Right atrium auricular region (tissue), 2 donors: ENCODE measurements around the gene CPED1. TPM values are rescaled to one million over a fixed set of nuclear protein-coding genes. Genes with fewer than 3 reads are reported as not detected.
"Not testable (repeated sequence)": the region's sequence is repeated elsewhere in the genome, so short reads cannot be mapped to it uniquely, and the experiment has no call there.

Experiments used
- DNase-seq: peaks from one replicate; pipeline ENCODE4 v3.0.0-alpha.2; 2019; ENCODE audit warnings: low spot score
- H3K27ac ChIP-seq, 2 donors: fragments of 200-600 bp; sonication (generic); 1 replicate in 1 of 2; 2 replicates in 1 of 2; pipeline ENCODE4 v1.5.1; 2016 to 2019
- H3K27me3 ChIP-seq, 2 donors: fragments of 200-600 bp; sonication (generic); one replicate each; pipeline versions ENCODE4 v1.5.1 to v1.6.0; 2017 to 2019
- H3K36me3 ChIP-seq: fragments of 200-600 bp; sonication (generic); one replicate; pipeline ENCODE4 v1.5.1; 2016
- H3K4me1 ChIP-seq, 2 donors: fragments of 200-600 bp; sonication (generic); one replicate each; pipeline versions ENCODE4 v1.5.1 to v1.6.0; 2017 to 2019
- H3K4me3 ChIP-seq, 2 donors: fragments of 200-600 bp; sonication (generic); 1 replicate in 1 of 2; 2 replicates in 1 of 2; pipeline ENCODE4 v1.5.1; 2017 to 2019; ENCODE audit warnings: mild to moderate bottlenecking in 1 of 2, moderate library complexity in 1 of 2
- H3K9me3 ChIP-seq, 2 donors: fragments of 200-600 bp; sonication (generic); one replicate each; pipeline ENCODE4 v1.5.1; 2019
- CTCF ChIP-seq, 2 donors: fragments of 200-600 bp; sonication (generic); IDR thresholded peaks; one replicate each; pipeline ENCODE4 v1.5.1; 2019; ENCODE audit warnings: antibody characterized with exemption in 2 of 2
- total RNA-seq, 2 donors: library from RNA; depleted of rRNA; stranded (reverse); fragments of >200 nt; gene quantifications; one replicate each; pipeline ENCODE4 v1.1.0, GENCODE V29; 2016

The CPED1 gene
- total RNA-seq, 2 donors from 2014 or later: 13.8 to 19.0 TPM

- H3K9me3 ChIP-seq: no peaks in the 10 kb centered on the region
- TF ChIP-seq CTCF (IDR thresholded peaks at IDR 0.05): no peak
- no peaks in the 10 kb centered on the region for H3K4me1 ChIP-seq
- peaks cover 9% of the 10 kb centered on the region for H3K36me3 ChIP-seq
- DNase-seq: no peak
- no peak overlapping the region for H3K27ac ChIP-seq
- no peak overlapping the region for H3K4me3 ChIP-seq
- H3K27me3 ChIP-seq: no peaks in the 10 kb centered on the region
Observed at GRCh38 chr7:120981117-120981516, 7.4 kb upstream of the CPED1 start.

GRCh38 chr7:120981888-120982615, 6.5 kb upstream of the CPED1 start:
- no peaks in the 10 kb centered on the region for H3K4me1 ChIP-seq
- peaks cover under 1% of the 10 kb centered on the region for H3K36me3 ChIP-seq
- H3K4me3 ChIP-seq: no peak overlapping the region
- no peak for TF ChIP-seq CTCF (IDR thresholded peaks at IDR 0.05)
- H3K27me3 ChIP-seq: no peaks in the 10 kb centered on the region
- no peak for DNase-seq
- H3K9me3 ChIP-seq: no peaks in the 10 kb centered on the region
- no peak overlapping the region for H3K27ac ChIP-seq

GRCh38 chr7:120983592-120983991, 4.9 kb upstream of the CPED1 start:
- not testable (repeated sequence) for DNase-seq, H3K27ac ChIP-seq, H3K4me3 ChIP-seq, H3K36me3 ChIP-seq, H3K27me3 ChIP-seq, H3K4me1 ChIP-seq, H3K9me3 ChIP-seq

GRCh38 chr7:120984406-120984805, 4.1 kb upstream of the CPED1 start:
- Histone ChIP-seq H3K27ac (no peak overlapping the region), H3K27me3 (no peaks in the 10 kb centered on the region), H3K36me3 (no peaks in the 10 kb centered on the region), H3K4me3 (no peak overlapping the region), H3K4me1 (no peaks in the 10 kb centered on the region), H3K9me3 (no peaks in the 10 kb centered on the region)
- TF ChIP-seq CTCF (IDR thresholded peaks at IDR 0.05): no peak
- no peak for DNase-seq

GRCh38 chr7:120985130-120985758, 3.3 kb upstream of the CPED1 start:
- Histone ChIP-seq H3K4me1 (peaks cover 0 to 4% of the 10 kb centered on the region in 2 donors), H3K27me3 (no peaks in the 10 kb centered on the region), H3K9me3 (no peaks in the 10 kb centered on the region), H3K27ac (no peak overlapping the region), H3K36me3 (no peaks in the 10 kb centered on the region), H3K4me3 (no peak overlapping the region)
- no peak for TF ChIP-seq CTCF (IDR thresholded peaks at IDR 0.05)
- DNase-seq: no peak

GRCh38 chr7:120985839-120986238, 2.7 kb upstream of the CPED1 start:
- no peaks in the 10 kb centered on the region for H3K9me3 ChIP-seq
- no peaks in the 10 kb centered on the region for H3K36me3 ChIP-seq
- no peak overlapping the region for H3K4me3 ChIP-seq
- no peak for DNase-seq
- H3K27me3 ChIP-seq: no peaks in the 10 kb centered on the region
- no peak for TF ChIP-seq CTCF (IDR thresholded peaks at IDR 0.05)
- H3K27ac ChIP-seq: no peak overlapping the region
- peaks cover 0 to 10% of the 10 kb centered on the region in 2 donors for H3K4me1 ChIP-seq
